Prostate gland (tissue), 2 donors: ENCODE data around the gene CASKIN1.

ENCODE experiments used
- POLR2A ChIP-seq: fragments of 450-650 bp; IDR thresholded peaks from one replicate; pipeline ENCODE4 v1.6.1; 2016; ENCODE audit warnings: antibody characterized with exemption, mild to moderate bottlenecking
- POLR2AphosphoS5 ChIP-seq: sonication (generic); formaldehyde crosslinking; IDR thresholded peaks from one replicate; pipeline ENCODE4 v1.6.1; 2017; ENCODE audit warnings: antibody characterized with exemption
- TF ChIP-seq, protein P1 (sequence below), 4 experiments: fragments of 200-600 bp in 2 of 4; fragments of 450-650 bp in 2 of 4; sonication (generic) in 2 of 4; IDR thresholded peaks; 1 replicate in 3 of 4; 2 replicates in 1 of 4; pipeline ENCODE4 v1.5.1; 2016 to 2019; ENCODE audit warnings: antibody characterized with exemption in 4 of 4, mild to moderate bottlenecking in 2 of 4, moderate library complexity in 2 of 4

- no peak for TF ChIP-seq POLR2AphosphoS5
- TF ChIP-seq, protein P1, sequence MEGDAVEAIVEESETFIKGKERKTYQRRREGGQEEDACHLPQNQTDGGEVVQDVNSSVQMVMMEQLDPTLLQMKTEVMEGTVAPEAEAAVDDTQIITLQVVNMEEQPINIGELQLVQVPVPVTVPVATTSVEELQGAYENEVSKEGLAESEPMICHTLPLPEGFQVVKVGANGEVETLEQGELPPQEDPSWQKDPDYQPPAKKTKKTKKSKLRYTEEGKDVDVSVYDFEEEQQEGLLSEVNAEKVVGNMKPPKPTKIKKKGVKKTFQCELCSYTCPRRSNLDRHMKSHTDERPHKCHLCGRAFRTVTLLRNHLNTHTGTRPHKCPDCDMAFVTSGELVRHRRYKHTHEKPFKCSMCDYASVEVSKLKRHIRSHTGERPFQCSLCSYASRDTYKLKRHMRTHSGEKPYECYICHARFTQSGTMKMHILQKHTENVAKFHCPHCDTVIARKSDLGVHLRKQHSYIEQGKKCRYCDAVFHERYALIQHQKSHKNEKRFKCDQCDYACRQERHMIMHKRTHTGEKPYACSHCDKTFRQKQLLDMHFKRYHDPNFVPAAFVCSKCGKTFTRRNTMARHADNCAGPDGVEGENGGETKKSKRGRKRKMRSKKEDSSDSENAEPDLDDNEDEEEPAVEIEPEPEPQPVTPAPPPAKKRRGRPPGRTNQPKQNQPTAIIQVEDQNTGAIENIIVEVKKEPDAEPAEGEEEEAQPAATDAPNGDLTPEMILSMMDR (IDR thresholded peaks at IDR 0.05) = no peak
- no peak for TF ChIP-seq POLR2A
These were observed 3.3 kb upstream of the CASKIN1 start for GRCh38 chr16:2199621-2200139.
